Mesenchymal stem cell (in vitro differentiated cells and primary cell): ENCODE results near the gene CHST3.

ENCODE experiments used
- DNase-seq: peaks from one replicate; pipeline ENCODE4 v3.0.0-alpha.2; 2013
- H2AFZ ChIP-seq: one replicate; pipeline ENCODE4 v1.6.1; 2013; ENCODE audit warnings: low read depth, mild to moderate bottlenecking, control low read depth, inconsistent platforms, low read length, moderate library complexity
- H2AK5ac ChIP-seq: 2 replicates; pipeline ENCODE4 v1.6.1; 2013; ENCODE audit warnings: low read length, moderate library complexity, mild to moderate bottlenecking, inconsistent platforms; ENCODE audit not compliant: severe bottlenecking
- H2BK120ac ChIP-seq: one replicate; pipeline ENCODE4 v1.6.1; 2013; ENCODE audit warnings: low read depth, mild to moderate bottlenecking, inconsistent platforms, low read length, moderate library complexity
- H2BK12ac ChIP-seq, 2 experiments: one replicate each; pipeline ENCODE4 v1.6.1; 2013; ENCODE audit warnings: inconsistent platforms in 2 of 2, low read length in 2 of 2, mild to moderate bottlenecking in 2 of 2, moderate library complexity in 2 of 2, control low read depth in 1 of 2
- H2BK15ac ChIP-seq: one replicate; pipeline ENCODE4 v1.6.1; 2013; ENCODE audit warnings: mild to moderate bottlenecking, low read depth, inconsistent platforms; ENCODE audit not compliant: poor library complexity, severe bottlenecking
- H2BK5ac ChIP-seq: 2 replicates; pipeline ENCODE4 v1.6.1; 2013; ENCODE audit warnings: low read depth, mild to moderate bottlenecking, low read length, control low read depth, inconsistent platforms; ENCODE audit not compliant: poor library complexity, severe bottlenecking
- H3K14ac ChIP-seq, 2 experiments: one replicate each; pipeline ENCODE4 v1.6.1; 2013; ENCODE audit warnings: inconsistent platforms in 2 of 2, low read length in 2 of 2, control low read depth in 1 of 2, mild to moderate bottlenecking in 1 of 2, moderate library complexity in 1 of 2
- H3K18ac ChIP-seq, 2 experiments: one replicate each; pipeline ENCODE4 v1.6.1; 2013; ENCODE audit warnings: inconsistent platforms in 2 of 2, low read length in 2 of 2, control low read depth in 1 of 2, low read depth in 1 of 2, mild to moderate bottlenecking in 1 of 2
- H3K23ac ChIP-seq, 2 experiments: one replicate each; pipeline ENCODE4 v1.6.1; 2013; ENCODE audit warnings: inconsistent platforms in 2 of 2, low read length in 2 of 2, mild to moderate bottlenecking in 2 of 2, moderate library complexity in 2 of 2, control low read depth in 1 of 2
- H3K27ac ChIP-seq: 2 replicates; pipeline ENCODE4 v1.5.1; 2013; ENCODE audit warnings: mild to moderate bottlenecking, moderate library complexity, low read length, control low read depth, inconsistent platforms; ENCODE audit not compliant: poor library complexity, severe bottlenecking
- H3K27me3 ChIP-seq, 2 experiments: 2 replicates each; pipeline versions ENCODE4 v1.6.1 to v1.7.0; 2013; ENCODE audit warnings: low read length in 2 of 2, mild to moderate bottlenecking in 2 of 2, moderate library complexity in 2 of 2, control low read depth in 1 of 2, inconsistent platforms in 1 of 2; ENCODE audit not compliant: control insufficient read depth in 1 of 2, insufficient read depth in 1 of 2
- H3K36me3 ChIP-seq, 2 experiments: 2 replicates each; pipeline versions ENCODE4 v1.6.1 to v1.7.0; 2013; ENCODE audit warnings: low read length in 2 of 2, control low read depth in 1 of 2, inconsistent platforms in 1 of 2, low read depth in 1 of 2, mild to moderate bottlenecking in 1 of 2; ENCODE audit not compliant: insufficient read depth in 2 of 2, control insufficient read depth in 1 of 2
- H3K4ac ChIP-seq, 2 experiments: one replicate each; pipeline ENCODE4 v1.6.1; 2013; ENCODE audit warnings: inconsistent platforms in 2 of 2, low read length in 2 of 2, mild to moderate bottlenecking in 2 of 2, moderate library complexity in 2 of 2, control low read depth in 1 of 2, low read depth in 1 of 2
- H3K4me1 ChIP-seq: 2 replicates; pipeline ENCODE4 v1.6.1; 2013; ENCODE audit warnings: low read depth, low read length, control low read depth; ENCODE audit not compliant: control insufficient read depth, insufficient read depth
- H3K4me2 ChIP-seq: 2 replicates; pipeline ENCODE4 v1.6.1; 2013; ENCODE audit warnings: low read length, mild to moderate bottlenecking, inconsistent platforms; ENCODE audit not compliant: poor library complexity, severe bottlenecking
- H3K4me3 ChIP-seq, 2 experiments: 2 replicates each; pipeline versions ENCODE4 v1.5.1 to v1.7.0; 2013; ENCODE audit warnings: low read length in 2 of 2, mild to moderate bottlenecking in 2 of 2, control low read depth in 1 of 2, low read depth in 1 of 2; ENCODE audit not compliant: insufficient read depth in 1 of 2
- H3K79me1 ChIP-seq: replicated peaks from 2 replicates; pipeline ENCODE4 v1.6.1; 2013; ENCODE audit warnings: mild to moderate bottlenecking, control low read depth, low read length, inconsistent platforms; ENCODE audit not compliant: poor library complexity, severe bottlenecking
- H3K9ac ChIP-seq: 2 replicates; pipeline ENCODE4 v1.7.0; 2013; ENCODE audit warnings: mild to moderate bottlenecking, low read length, moderate library complexity
- H3K9me3 ChIP-seq: 2 replicates; pipeline ENCODE4 v1.7.0; 2013; ENCODE audit warnings: mild to moderate bottlenecking, low read length; ENCODE audit not compliant: control insufficient read depth
- H4K8ac ChIP-seq: one replicate; pipeline ENCODE4 v1.6.1; 2013; ENCODE audit warnings: inconsistent platforms, mild to moderate bottlenecking, low read length, moderate library complexity
- H4K91ac ChIP-seq: one replicate; pipeline ENCODE4 v1.6.1; 2013; ENCODE audit warnings: mild to moderate bottlenecking, low read length, inconsistent platforms
- WGBS: methylation state at CpG from one replicate; pipeline ENCODE4 v1.1.7; 2013; ENCODE audit warnings: mixed read lengths; 5-methylcytosine and 5-hydroxymethylcytosine counted together

Gene CHST3

GRCh38 chr10:71973777-71974488 lies 9.7 kb downstream of the CHST3 start:
- Histone ChIP-seq H2BK120ac (no peak overlapping the region), H3K4me1 (peaks cover 57% of the 10 kb centered on the region), H4K91ac (peak overlapping the region; percentile 79), H3K9ac (peak overlapping the region; percentile 7), H4K8ac (peak overlapping the region; percentile 19), H3K9me3 (no peaks in the 10 kb centered on the region), H3K4me3 (no peak overlapping the region), H2AFZ (no peak overlapping the region), H2BK15ac (no peak overlapping the region), H3K18ac (peak overlapping the region; percentile 48 to 68), H2BK5ac (no peak overlapping the region), H3K4ac (peak overlapping the region in 1 of 2 experiments; percentile 3), H3K14ac (no peak overlapping the region), H2BK12ac (peak overlapping the region in 1 of 2 experiments; percentile 37), H3K23ac (peak overlapping the region in 1 of 2 experiments; percentile 5), H3K4me2 (no peak overlapping the region), H3K79me1 (peaks cover 45% of the 10 kb centered on the region), H2AK5ac (peak overlapping the region; percentile 41), H3K27ac (no peak overlapping the region), H3K36me3 (peaks cover 7 to 19% of the 10 kb centered on the region in 2 experiments), H3K27me3 (no peaks in the 10 kb centered on the region)
- 88% methylated on average over 8 of the region's 9 CpGs for WGBS
- DNase-seq: no peak

DNA sequence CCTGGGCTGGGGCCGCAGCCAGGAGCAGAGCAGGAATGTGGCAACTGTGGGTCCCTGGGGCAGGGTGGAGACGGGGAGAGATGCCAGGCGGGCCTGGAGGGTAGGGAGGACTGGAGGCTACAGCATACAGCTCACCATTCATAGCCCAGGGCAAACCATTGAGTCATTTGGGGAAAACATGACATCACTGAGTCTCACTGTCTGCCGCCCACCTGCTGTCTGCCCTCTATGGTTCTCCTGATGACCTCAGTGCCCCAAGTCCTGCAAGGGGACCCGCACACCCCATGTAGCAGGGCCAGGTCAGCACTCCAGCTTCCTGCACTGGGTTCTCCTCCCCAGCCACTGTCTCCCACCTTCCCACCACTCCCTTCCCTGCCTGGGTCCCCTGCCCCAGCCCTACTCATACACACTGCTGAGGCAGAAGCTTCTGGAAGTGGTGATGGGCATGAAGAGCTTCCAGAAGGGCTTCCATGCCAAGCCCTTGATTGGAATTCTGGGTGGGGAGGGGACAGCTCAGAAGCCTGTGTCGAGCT lies 10.4 kb downstream of the CHST3 start:
- Histone ChIP-seq H3K9ac (no peak overlapping the region), H3K9me3 (no peaks in the 10 kb centered on the region), H2BK120ac (peak overlapping the region; percentile 36), H3K27me3 (no peaks in the 10 kb centered on the region), H2BK5ac (no peak overlapping the region), H2AK5ac (peak overlapping the region; percentile 78), H3K27ac (no peak overlapping the region), H3K14ac (peak overlapping the region in 1 of 2 experiments; percentile 41), H3K4me2 (no peak overlapping the region), H3K4ac (peak overlapping the region; percentile 3 to 50), H3K18ac (peak overlapping the region; percentile 55 to 68), H2BK15ac (no peak overlapping the region), H3K36me3 (peaks cover 4 to 15% of the 10 kb centered on the region in 2 experiments), H2BK12ac (peak overlapping the region in 1 of 2 experiments; percentile 37), H3K23ac (no peak overlapping the region), H2AFZ (no peak overlapping the region), H3K79me1 (peaks cover 46% of the 10 kb centered on the region), H3K4me3 (no peak overlapping the region), H4K91ac (peak overlapping the region; percentile 79), H3K4me1 (peaks cover 54% of the 10 kb centered on the region), H4K8ac (peak overlapping the region; percentile 76)
- WGBS: 78% methylated on average over 6 of the region's 6 CpGs
- DNase-seq: peak; percentile 75

- Histone ChIP-seq H3K4me2 (no peak overlapping the region), H2BK120ac (peak overlapping the region; percentile 65), H3K27ac (peak overlapping the region; percentile 70), H3K14ac (peak overlapping the region in 1 of 2 experiments; percentile 57), H3K23ac (peak overlapping the region in 1 of 2 experiments; percentile 15), H2AFZ (no peak overlapping the region), H2BK5ac (no peak overlapping the region), H2AK5ac (peak overlapping the region; percentile 88), H4K8ac (peak overlapping the region; percentile 90), H3K4me3 (peak overlapping the region in 1 of 2 experiments; percentile 47), H3K9me3 (no peaks in the 10 kb centered on the region), H4K91ac (peak overlapping the region; percentile 96), H3K36me3 (peaks cover 4 to 15% of the 10 kb centered on the region in 2 experiments), H2BK12ac (peak overlapping the region; percentile 46 to 59), H3K9ac (peak overlapping the region; percentile 70), H3K4me1 (peaks cover 49% of the 10 kb centered on the region), H3K79me1 (peaks cover 47% of the 10 kb centered on the region), H3K18ac (peak overlapping the region; percentile 85 to 87), H3K27me3 (no peaks in the 10 kb centered on the region), H3K4ac (peak overlapping the region; percentile 64 to 91), H2BK15ac (peak overlapping the region; percentile 29)
- WGBS: 95% methylated on average over 15 of the region's 15 CpGs
- no peak for DNase-seq
Observed at GRCh38 chr10:71975087-71975870, 11.1 kb downstream of the CHST3 start.
